A549 (cell line): ENCODE data around the gene ADORA3. TPM values are rescaled to one million over a fixed set of nuclear protein-coding genes. Genes with fewer than 3 reads are reported as not detected.

Experiments used
- ATAC-seq, 2 experiments: fragments of 200-7000 bp in 1 of 2; fragments of >200 bp in 1 of 2; cut with Nextera tagmentation in 1 of 2; cut with Tn5 transposase in 1 of 2; 3 replicates each; pipeline versions ENCODE4 v1.8.0 to v1.9.1; 2018 to 2020; ENCODE audit warnings: mild to moderate bottlenecking in 1 of 2, moderate library complexity in 1 of 2
- CTCF ChIA-PET: fragments of 300-600 bp; sonication (Branson Sonifier 250); formaldehyde crosslinking; extraction: SDS; loops from one replicate; lab custom pipeline; 2021; ENCODE audit warnings: antibody characterized with exemption, inconsistent platforms; lab: Yijun Ruan, JAX
- POLR2A ChIA-PET: fragments of 350-600 bp; formaldehyde crosslinking; extraction: SDS; loops from one replicate; lab custom pipeline; 2021; ENCODE audit warnings: antibody characterized with exemption, inconsistent platforms; lab: Yijun Ruan, JAX
- DNase-seq, 2 experiments: peaks; one replicate each; pipeline versions ENCODE4 v3.0.0 to v3.0.0-alpha.2; 2011 to 2016; ENCODE audit warnings: low read depth in 1 of 2, low spot score in 1 of 2
- FAIRE-seq: peaks from 2 replicates; lab custom pipeline; 2011; peaks lifted over from hg19 to GRCh38; lab: Jason Lieb, UNC
- H3K27ac ChIP-seq, 2 experiments: fragments of >200 bp; sonication (Bioruptor Twin); formaldehyde crosslinking; 3 replicates each; pipeline ENCODE4 v1.5.1; 2016 to 2017
- H3K4me1 ChIP-seq: fragments of >200 bp; sonication (Bioruptor Twin); formaldehyde crosslinking; 3 replicates; pipeline ENCODE4 v1.6.1; 2016
- H3K4me2 ChIP-seq: fragments of >200 bp; sonication (Bioruptor Twin); formaldehyde crosslinking; 3 replicates; pipeline ENCODE4 v1.6.1; 2016
- H3K4me3 ChIP-seq: fragments of >200 bp; sonication (Bioruptor Twin); formaldehyde crosslinking; 3 replicates; pipeline ENCODE4 v1.5.1; 2016
- H3K9me3 ChIP-seq: fragments of >200 bp; sonication (Bioruptor Twin); formaldehyde crosslinking; 3 replicates; pipeline ENCODE4 v1.6.1; 2016
- ATOH8 ChIP-seq: fragments of 250-450 bp; sonication (Bioruptor Pico); IDR thresholded peaks from 2 replicates; pipeline ENCODE4 v1.5.0; 2020; ENCODE audit warnings: low read depth, mild to moderate bottlenecking, moderate library complexity
- CBX2 ChIP-seq: fragments of 200-600 bp; sonication (generic); IDR thresholded peaks from 2 replicates; pipeline ENCODE4 v1.6.1; 2016; ENCODE audit warnings: low read depth, mild to moderate bottlenecking, borderline replicate concordance
- CBX8 ChIP-seq: fragments of 200-600 bp; sonication (generic); IDR thresholded peaks from 2 replicates; pipeline ENCODE4 v1.6.1; 2016
- CEBPB ChIP-seq, 2 experiments: fragments of >200 bp in 1 of 2; sonication (Bioruptor Twin) in 1 of 2; formaldehyde crosslinking in 1 of 2; IDR thresholded peaks; 2 replicates each; pipeline ENCODE4 v1.6.1; 2012 to 2016
- EHMT2 ChIP-seq: fragments of 200-600 bp; sonication (generic); IDR thresholded peaks from 2 replicates; pipeline ENCODE4 v1.6.1; 2016; ENCODE audit warnings: antibody characterized with exemption, low read depth, mild to moderate bottlenecking, moderate library complexity
- ELK1 ChIP-seq: fragments of 150-350 bp; IDR thresholded peaks from 2 replicates; pipeline ENCODE4 v1.6.1; 2014; ENCODE audit warnings: low read depth, mild to moderate bottlenecking, low read length
- EP300 ChIP-seq, 2 experiments: fragments of >200 bp; sonication (Bioruptor Twin); formaldehyde crosslinking; IDR thresholded peaks; 2 replicates in 1 of 2; 3 replicates in 1 of 2; pipeline ENCODE4 v1.6.1; 2016 to 2017
- FOSB ChIP-seq: fragments of 250-450 bp; sonication (Bioruptor Pico); IDR thresholded peaks from 2 replicates; pipeline ENCODE4 v1.5.0; 2020; ENCODE audit warnings: mild to moderate bottlenecking, moderate library complexity
- GATA3 ChIP-seq: IDR thresholded peaks from 2 replicates; pipeline ENCODE4 v1.6.1; 2012; ENCODE audit warnings: borderline replicate concordance
- HDAC2 ChIP-seq: fragments of 200-600 bp; sonication (generic); IDR thresholded peaks from 2 replicates; pipeline ENCODE4 v1.6.1; 2016
- HOXA7 ChIP-seq: fragments of 250-450 bp; sonication (Bioruptor Pico); IDR thresholded peaks from 2 replicates; pipeline ENCODE4 v1.5.0; 2020; ENCODE audit warnings: mild to moderate bottlenecking, moderate library complexity
- HOXB13 ChIP-seq: fragments of 250-450 bp; sonication (Bioruptor Pico); IDR thresholded peaks from 2 replicates; pipeline ENCODE4 v1.5.0; 2020; ENCODE audit warnings: low read depth, mild to moderate bottlenecking, moderate library complexity
- HOXB5 ChIP-seq: fragments of 250-450 bp; sonication (Bioruptor Pico); IDR thresholded peaks from 2 replicates; pipeline ENCODE4 v1.5.0; 2020; ENCODE audit warnings: mild to moderate bottlenecking, moderate library complexity
- JUN ChIP-seq, 2 experiments: fragments of >200 bp; sonication (Bioruptor Twin); formaldehyde crosslinking; IDR thresholded peaks; 2 replicates in 1 of 2; 3 replicates in 1 of 2; pipeline ENCODE4 v1.6.1; 2016 to 2017
- MAFK ChIP-seq: fragments of 450-650 bp; IDR thresholded peaks from 2 replicates; pipeline ENCODE4 v1.6.1; 2014; ENCODE audit not compliant: partially characterized antibody
- MAX ChIP-seq: IDR thresholded peaks from 2 replicates; pipeline ENCODE4 v1.6.1; 2012
- MAZ ChIP-seq: fragments of 150-350 bp; IDR thresholded peaks from 2 replicates; pipeline ENCODE4 v1.6.1; 2014; ENCODE audit warnings: antibody characterized with exemption, low read depth, low read length, borderline replicate concordance
- MYC ChIP-seq: IDR thresholded peaks from 2 replicates; pipeline ENCODE4 v1.6.1; 2012; ENCODE audit warnings: mild to moderate bottlenecking, inconsistent platforms, low read length, improper control_type of control experiment, borderline replicate concordance
- NFE2L2 ChIP-seq: fragments of 150-350 bp; conservative IDR thresholded peaks from 2 replicates; pipeline ENCODE4 v1.6.1; 2014; ENCODE audit warnings: low read length
- NPAS2 ChIP-seq: fragments of 250-450 bp; sonication (Bioruptor Pico); IDR thresholded peaks from 2 replicates; pipeline ENCODE4 v1.8.0; 2022; ENCODE audit warnings: mild to moderate bottlenecking, moderate library complexity, borderline replicate concordance
- NR3C1 ChIP-seq: fragments of >200 bp; sonication (Bioruptor Twin); formaldehyde crosslinking; IDR thresholded peaks from 3 replicates; pipeline ENCODE4 v1.6.1; 2017
- PBX3 ChIP-seq: IDR thresholded peaks from 2 replicates; pipeline ENCODE4 v1.6.1; 2012
- PHF8 ChIP-seq: fragments of 200-600 bp; sonication (generic); IDR thresholded peaks from 2 replicates; pipeline ENCODE4 v1.6.1; 2016; ENCODE audit warnings: low read depth, mild to moderate bottlenecking, antibody characterized with exemption, moderate library complexity, borderline replicate concordance
- POLR2A ChIP-seq: IDR thresholded peaks from 2 replicates; pipeline ENCODE4 v1.6.1; 2012; ENCODE audit warnings: mild to moderate bottlenecking, low read length
- RAD21 ChIP-seq, 2 experiments: fragments of >200 bp in 1 of 2; sonication (Bioruptor Twin) in 1 of 2; formaldehyde crosslinking in 1 of 2; IDR thresholded peaks in 1 of 2; conservative IDR thresholded peaks in 1 of 2; 2 replicates in 1 of 2; 3 replicates in 1 of 2; pipeline ENCODE4 v1.6.1; 2012 to 2018; ENCODE audit warnings: inconsistent platforms in 1 of 2
- RARB ChIP-seq: fragments of 250-450 bp; sonication (Bioruptor Pico); IDR thresholded peaks from 2 replicates; pipeline ENCODE4 v1.8.0; 2021; ENCODE audit warnings: mild to moderate bottlenecking, moderate library complexity
- RCOR1 ChIP-seq: fragments of 150-350 bp; IDR thresholded peaks from 2 replicates; pipeline ENCODE4 v1.6.1; 2014; ENCODE audit warnings: antibody characterized with exemption, low read length, low read depth
- RFX5 ChIP-seq: fragments of 450-650 bp; IDR thresholded peaks from 2 replicates; pipeline ENCODE4 v1.7.1; 2014; ENCODE audit warnings: antibody characterized with exemption, mild to moderate bottlenecking, moderate library complexity
- SREBF2 ChIP-seq: fragments of 450-650 bp; IDR thresholded peaks from 2 replicates; pipeline ENCODE4 v1.6.1; 2014; ENCODE audit warnings: mild to moderate bottlenecking, moderate library complexity
- TFCP2L1 ChIP-seq: fragments of 250-450 bp; sonication (Bioruptor Pico); IDR thresholded peaks from 2 replicates; pipeline ENCODE4 v1.5.0; 2021; ENCODE audit warnings: mild to moderate bottlenecking
- ZC3H11A ChIP-seq: fragments of 450-650 bp; IDR thresholded peaks from 2 replicates; pipeline ENCODE4 v1.6.1; 2014; ENCODE audit warnings: antibody characterized with exemption, mild to moderate bottlenecking
- ZFP36 ChIP-seq: fragments of 450-650 bp; IDR thresholded peaks from 2 replicates; pipeline ENCODE4 v1.6.1; 2014; ENCODE audit warnings: borderline replicate concordance; ENCODE audit not compliant: partially characterized antibody
- ZNF302 ChIP-seq: fragments of 250-450 bp; sonication (Bioruptor Pico); IDR thresholded peaks from 2 replicates; pipeline ENCODE4 v1.9.0; 2021; ENCODE audit warnings: inconsistent platforms, mild to moderate bottlenecking, moderate library complexity
- WGBS: methylation state at CpG from one replicate; pipeline ENCODE4 v1.1.6; 2017; ENCODE audit errors: missing lambda C conversion rate; 5-methylcytosine and 5-hydroxymethylcytosine counted together
- polyA plus RNA-seq, 4 experiments: library from polyadenylated mRNA; depleted of rRNA in 3 of 4; stranded (reverse); fragments of >200 nt; fragmentation: RNase III in 1 of 4; extraction: RNeasy Plus Mini Kit Qiagen cat#74134 plus additional on column Dnase treatment in 1 of 4; gene quantifications; 2 replicates in 3 of 4; 3 replicates in 1 of 4; pipeline ENCODE4 v1.2.3, GENCODE V29; 2011 to 2017

Gene ADORA3
- polyA plus RNA-seq, 2 of the 4 experiments (the other 2 are of a cell fraction), result not detected

- H3K27ac ChIP-seq, result no peak overlapping the region
- TF ChIP-seq RAD21 (conservative IDR thresholded peaks at IDR 0.05 in 1 of 2, IDR thresholded peaks at IDR 0.05 in 1 of 2), result no peak
- no peak for TF ChIP-seq NFE2L2
- TF ChIP-seq RCOR1, result no peak
- no peak for TF ChIP-seq HOXB5 (CRISPR knock-in tag)
- no peak for TF ChIP-seq POLR2A
- TF ChIP-seq CBX2, result no peak
- no peak for TF ChIP-seq MAFK
- no peak for TF ChIP-seq TFCP2L1 (CRISPR knock-in tag)
- no peak for TF ChIP-seq CBX8
- H3K4me1 ChIP-seq, result no peaks in the 10 kb centered on the region
- CTCF ChIA-PET, result no interaction called here
- no peak overlapping the region for H3K4me2 ChIP-seq
- DNase-seq (no peak), FAIRE-seq (no peak), ATAC-seq (no peak)
- H3K9me3 ChIP-seq, result no peaks in the 10 kb centered on the region
- no peak overlapping the region for H3K4me3 ChIP-seq
- POLR2A ChIA-PET, result no interaction called here
- WGBS, result 75% methylated on average over 5 of the region's 5 CpGs
Measured at GRCh38 chr1:111475701-111476100, 27.7 kb downstream of the ADORA3 start.

- no peak for ATAC-seq
- CTCF ChIA-PET, result interaction anchor here (1.6 kb wide), 1 partner anchor 280 kb away, joined by 3 read pairs; no protein-coding TSS in a partner anchor
- H3K4me2 ChIP-seq, result no peak overlapping the region
- TF ChIP-seq CBX8 (no peak), RFX5 (no peak), GATA3 (no peak), NPAS2 (CRISPR knock-in tag) (no peak), ELK1 (no peak), ATOH8 (CRISPR knock-in tag) (no peak), EP300 (IDR thresholded peaks at IDR 0.05) (no peak), SREBF2 (no peak), FOSB (no peak), HOXB13 (no peak), NR3C1 (no peak), ZC3H11A (no peak), MAX (no peak), ZFP36 (no peak), RARB (CRISPR knock-in tag) (no peak), ZNF302 (no peak), CBX2 (no peak), JUN (IDR thresholded peaks at IDR 0.05) (no peak)
- TF ChIP-seq, all 56 proteins: peak for 0
- DNase-seq, result no peak
- FAIRE-seq, result no peak
- POLR2A ChIA-PET, result no interaction called here
- Histone ChIP-seq H3K4me1 (no peaks in the 10 kb centered on the region), H3K4me3 (no peak overlapping the region), H3K27ac (no peak overlapping the region), H3K9me3 (no peaks in the 10 kb centered on the region)
- WGBS, result 81% methylated on average over 4 of the region's 4 CpGs
Measured at GRCh38 chr1:111474521-111474920, 28.9 kb downstream of the ADORA3 start.

DNA sequence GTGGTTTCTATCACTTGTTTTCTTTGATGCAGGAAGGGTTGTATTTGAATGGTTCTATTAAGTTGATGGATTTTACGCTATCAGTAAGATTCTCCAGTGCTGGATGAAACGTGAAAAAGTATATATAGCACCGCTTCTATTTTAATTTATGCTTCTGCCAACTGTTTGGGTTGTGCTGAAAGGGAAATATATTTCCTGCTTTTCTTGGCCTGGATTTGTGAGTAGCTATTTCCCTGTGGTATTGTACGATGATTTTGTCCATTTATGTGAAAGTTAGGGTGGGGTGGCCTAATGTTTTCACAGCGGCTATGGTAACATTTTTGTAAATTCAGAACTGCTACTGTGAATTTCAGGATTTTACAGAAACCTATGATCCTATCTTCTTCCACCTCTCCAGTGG, 29.3 kb downstream of the ADORA3 start:
- H3K4me2 ChIP-seq, result no peak overlapping the region
- no peak for ATAC-seq
- H3K9me3 ChIP-seq, result no peaks in the 10 kb centered on the region
- no peak overlapping the region for H3K4me3 ChIP-seq
- ChIA-PET POLR2A (no interaction called here), CTCF (interaction anchor here (1.6 kb wide), 1 partner anchor 281 kb away, joined by 3 read pairs; no protein-coding TSS in a partner anchor)
- WGBS, result 90% methylated on average over 5 of the region's 5 CpGs
- no peak for DNase-seq
- TF ChIP-seq ELK1 (no peak), HDAC2 (no peak), MYC (no peak), PBX3 (no peak), EHMT2 (no peak), HOXB5 (CRISPR knock-in tag) (no peak), HOXB13 (no peak), MAFK (no peak), ZNF302 (no peak), PHF8 (no peak), CEBPB (IDR thresholded peaks at IDR 0.05) (no peak), MAZ (no peak), HOXA7 (CRISPR knock-in tag) (no peak)
- no peak for FAIRE-seq
- H3K27ac ChIP-seq, result no peak overlapping the region
- no peaks in the 10 kb centered on the region for H3K4me1 ChIP-seq
